Spleen (tissue), 7 donors: ENCODE data around the gene SLC8A2.

ENCODE experiments used
- POLR2A ChIP-seq, 3 donors: fragments of 450-650 bp; IDR thresholded peaks; one replicate each; pipeline ENCODE4 v1.5.1; 2017; ENCODE audit warnings: antibody characterized with exemption in 3 of 3, mild to moderate bottlenecking in 1 of 3
- TF ChIP-seq, protein P1 (sequence below), 11 experiments: fragments of 200-600 bp in 7 of 11; fragments of 450-650 bp in 4 of 11; sonication (generic) in 4 of 11; IDR thresholded peaks in 8 of 11; conservative IDR thresholded peaks in 3 of 11; 1 replicate in 7 of 11; 2 replicates in 4 of 11; pipeline versions ENCODE4 v1.4.0 to v1.8.0; 2016 to 2021; ENCODE audit warnings: antibody characterized with exemption in 11 of 11, inconsistent platforms in 4 of 11, mild to moderate bottlenecking in 1 of 11
- donor health status: DM: no; HTN: no; CAD: no; lungs with moderate emphysema.
- donor health status: DM: no; HTN: no; CAD: no.
- donor health status: DM: no; HTN: no; CAD: no.

DNA sequence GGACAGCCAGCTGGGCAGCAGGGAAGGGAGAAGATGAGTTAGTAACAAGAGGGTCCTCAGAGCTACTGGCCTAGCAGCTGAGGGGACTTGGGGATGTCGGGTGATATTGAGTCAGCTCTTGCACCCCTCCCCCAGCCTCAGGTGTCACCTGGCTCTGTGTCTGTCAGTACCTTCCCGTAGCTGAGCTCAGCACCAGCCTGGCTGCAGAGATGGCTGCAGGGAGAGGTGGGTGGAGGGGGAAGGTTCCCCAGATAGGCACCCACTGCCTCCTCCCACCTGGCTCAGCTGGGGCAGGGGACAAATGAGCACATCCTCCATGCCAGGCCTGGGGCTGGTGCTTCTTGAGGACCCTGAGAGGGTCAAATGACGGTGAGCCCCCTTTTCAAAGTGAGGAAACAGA is 19.2 kb upstream of the SLC8A2 start:
- TF ChIP-seq, protein P1, sequence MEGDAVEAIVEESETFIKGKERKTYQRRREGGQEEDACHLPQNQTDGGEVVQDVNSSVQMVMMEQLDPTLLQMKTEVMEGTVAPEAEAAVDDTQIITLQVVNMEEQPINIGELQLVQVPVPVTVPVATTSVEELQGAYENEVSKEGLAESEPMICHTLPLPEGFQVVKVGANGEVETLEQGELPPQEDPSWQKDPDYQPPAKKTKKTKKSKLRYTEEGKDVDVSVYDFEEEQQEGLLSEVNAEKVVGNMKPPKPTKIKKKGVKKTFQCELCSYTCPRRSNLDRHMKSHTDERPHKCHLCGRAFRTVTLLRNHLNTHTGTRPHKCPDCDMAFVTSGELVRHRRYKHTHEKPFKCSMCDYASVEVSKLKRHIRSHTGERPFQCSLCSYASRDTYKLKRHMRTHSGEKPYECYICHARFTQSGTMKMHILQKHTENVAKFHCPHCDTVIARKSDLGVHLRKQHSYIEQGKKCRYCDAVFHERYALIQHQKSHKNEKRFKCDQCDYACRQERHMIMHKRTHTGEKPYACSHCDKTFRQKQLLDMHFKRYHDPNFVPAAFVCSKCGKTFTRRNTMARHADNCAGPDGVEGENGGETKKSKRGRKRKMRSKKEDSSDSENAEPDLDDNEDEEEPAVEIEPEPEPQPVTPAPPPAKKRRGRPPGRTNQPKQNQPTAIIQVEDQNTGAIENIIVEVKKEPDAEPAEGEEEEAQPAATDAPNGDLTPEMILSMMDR (IDR thresholded peaks at IDR 0.05 in 8 of 11, conservative IDR thresholded peaks at IDR 0.05 in 3 of 11): no peak
- no peak for TF ChIP-seq POLR2A (IDR thresholded peaks at IDR 0.05)
